ENCODE measurements around the gene RAD51B. TPM values are rescaled to one million over a fixed set of nuclear protein-coding genes. Genes with fewer than 3 reads are reported as not detected.

Gene RAD51B
- total and polyA plus RNA-seq, 2 of the 13 experiments (the other 11 are each of a cell fraction or from before 2014, with no cell fraction given) = 7.0 to 9.5 TPM

DNA sequence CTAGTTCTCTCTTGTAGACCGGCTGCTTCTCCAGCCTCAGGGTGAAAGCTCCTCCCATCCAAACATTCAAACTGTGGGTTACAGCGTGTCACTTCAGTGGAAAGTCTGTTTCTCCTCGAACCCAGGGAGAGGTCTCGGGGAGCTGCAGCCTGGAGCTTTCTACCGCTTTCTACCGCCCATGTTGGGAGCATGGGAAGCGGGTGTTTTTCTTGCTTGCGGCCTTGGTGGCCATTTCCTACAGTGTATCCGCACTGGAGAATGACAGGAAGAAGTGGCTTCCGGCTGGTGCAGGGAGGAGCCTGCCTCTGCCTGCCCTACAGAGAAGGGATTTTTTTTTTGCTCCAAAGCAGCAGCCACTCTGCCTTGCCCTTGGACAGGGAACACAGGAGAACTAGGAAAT is 952.1 kb downstream of the RAD51B start:
- no peak for ATAC-seq
- Histone ChIP-seq H3K79me2 (ENCODE audit: insufficient read depth, low read length) (no peaks in the 10 kb centered on the region), H3K36me3 (replicated peaks in 1 of 2; ENCODE audit: control insufficient read depth in 1 of 2, insufficient read depth in 2 of 2, low read length in 2 of 2) (no peaks in the 10 kb centered on the region), H4K20me1 (ENCODE audit: insufficient read depth, low read length) (no peaks in the 10 kb centered on the region), H3K4me3 (replicated peaks in 1 of 3; ENCODE audit: insufficient read depth in 1 of 3, low read depth in 2 of 3, low read length in 3 of 3) (no peak overlapping the region), H3K9ac (ENCODE audit: insufficient read depth, low read depth, low read length) (no peak overlapping the region), H3K27me3 (ENCODE audit: control insufficient read depth in 1 of 2, insufficient read depth in 2 of 2, low read length in 2 of 2) (no peaks in the 10 kb centered on the region), H3K27ac (ENCODE audit: extremely low read length, insufficient read depth, low read length) (no peak overlapping the region), H3K9me3 (ENCODE audit: low read length) (no peaks in the 10 kb centered on the region), H3K4me2 (ENCODE audit: low read depth, low read length) (no peak overlapping the region), H2AFZ (ENCODE audit: low read length) (no peak overlapping the region), H3K4me1 (ENCODE audit: insufficient read depth, low read length) (peaks cover 36% of the 10 kb centered on the region)
- BruUV-seq (replicated peaks) = no TSS peak
- CTCF ChIA-PET (ENCODE audit: low intra/inter-chr PET ratio, low total read pairs) = no interaction called here
- TF ChIP-seq MAF1 (CRISPR knock-in tag; IDR thresholded peaks at IDR 0.05; ENCODE audit: borderline replicate concordance) (no peak), FOXJ3 (CRISPR knock-in tag; IDR thresholded peaks at IDR 0.05; ENCODE audit: borderline replicate concordance) (no peak), TCF7 (IDR thresholded peaks at IDR 0.05; ENCODE audit: low read depth) (no peak), ZNF256 (CRISPR knock-in tag; conservative IDR thresholded peaks at IDR 0.05) (no peak), ZNF766 (CRISPR knock-in tag; IDR thresholded peaks at IDR 0.05; ENCODE audit: borderline replicate concordance) (no peak), RFX1 (IDR thresholded peaks at IDR 0.05) (no peak), ZC3H4 (CRISPR knock-in tag; IDR thresholded peaks at IDR 0.05; ENCODE audit: borderline replicate concordance) (no peak), ATRX (CRISPR knock-in tag; IDR thresholded peaks at IDR 0.05; ENCODE audit: borderline replicate concordance) (no peak), ZNF430 (CRISPR knock-in tag; IDR thresholded peaks at IDR 0.05) (no peak), ZNF614 (CRISPR knock-in tag; IDR thresholded peaks at IDR 0.05; ENCODE audit: borderline replicate concordance) (no peak), ZNF713 (CRISPR knock-in tag; IDR thresholded peaks at IDR 0.05) (no peak), ZNF878 (CRISPR knock-in tag; IDR thresholded peaks at IDR 0.05) (no peak)
- TF ChIP-seq, protein P1, sequence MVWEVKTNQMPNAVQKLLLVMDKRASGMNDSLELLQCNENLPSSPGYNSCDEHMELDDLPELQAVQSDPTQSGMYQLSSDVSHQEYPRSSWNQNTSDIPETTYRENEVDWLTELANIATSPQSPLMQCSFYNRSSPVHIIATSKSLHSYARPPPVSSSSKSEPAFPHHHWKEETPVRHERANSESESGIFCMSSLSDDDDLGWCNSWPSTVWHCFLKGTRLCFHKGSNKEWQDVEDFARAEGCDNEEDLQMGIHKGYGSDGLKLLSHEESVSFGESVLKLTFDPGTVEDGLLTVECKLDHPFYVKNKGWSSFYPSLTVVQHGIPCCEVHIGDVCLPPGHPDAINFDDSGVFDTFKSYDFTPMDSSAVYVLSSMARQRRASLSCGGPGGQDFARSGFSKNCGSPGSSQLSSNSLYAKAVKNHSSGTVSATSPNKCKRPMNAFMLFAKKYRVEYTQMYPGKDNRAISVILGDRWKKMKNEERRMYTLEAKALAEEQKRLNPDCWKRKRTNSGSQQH (CRISPR knock-in tag; IDR thresholded peaks at IDR 0.05; ENCODE audit: low read depth) = no peak
- intact Hi-C loops (cut with micrococcal nuclease; ENCODE audit: unreplicated experiment) (no loop called here), in situ Hi-C loops (cut with HindIII; ENCODE audit: extremely low pct_ligation_motif_present, low pct_unique_long_range_greater_than_20kb) (no loop called here)
- POLR2A ChIA-PET = interaction anchor here (1.2 kb wide), 1 partner anchor 21 kb away, joined by 6 read pairs; the partner anchor contains the start of gene ZFP36L1
- DNase-seq (ENCODE audit: low spot score) = no peak
- FAIRE-seq = no peak
- 77% methylated on average over 8 of the region's 10 CpGs for WGBS (ENCODE audit: low lambda C conversion rate)

All from HepG2 (cell line).